ENCODE results near the gene HMX3. TPM values are rescaled to one million over a fixed set of nuclear protein-coding genes. Genes with fewer than 3 reads are reported as not detected.

Gene HMX3
- total RNA-seq, 2 donors from 2014 or later, result not detected

DNA sequence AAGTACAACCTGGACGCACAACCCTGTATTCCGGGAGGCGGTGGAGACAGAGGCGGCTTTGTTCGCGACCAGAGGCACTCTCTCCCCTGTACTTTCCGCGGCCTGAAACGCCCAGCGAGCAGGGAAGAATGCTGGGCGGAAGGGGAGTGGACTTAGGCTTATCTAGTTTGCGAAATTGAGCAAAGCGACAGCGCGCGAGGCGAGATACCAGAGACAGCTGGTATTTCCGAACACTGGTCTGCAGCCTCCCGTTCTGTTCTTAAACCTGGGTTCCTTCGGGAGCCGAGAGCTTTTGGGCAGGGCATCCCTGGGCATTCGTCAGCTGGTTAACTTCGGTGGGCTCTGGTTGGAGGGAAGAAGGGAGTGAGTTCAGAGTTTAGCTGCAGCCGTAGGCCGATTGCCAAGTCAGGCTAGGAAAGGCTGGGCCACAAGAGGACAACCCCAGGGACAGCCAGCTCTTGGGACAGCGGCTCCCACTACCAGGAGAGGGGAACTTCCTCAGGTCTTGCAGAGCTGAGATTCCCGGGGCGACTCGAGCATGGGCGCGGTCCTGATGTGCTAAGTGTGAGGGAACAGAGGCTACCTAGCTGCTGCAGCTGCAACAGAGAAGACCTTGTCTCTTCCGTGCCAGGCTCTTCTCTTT, 3.9 kb downstream of the HMX3 start:
- Mint-ChIP-seq H3K27me3 (ENCODE audit: insufficient read depth) (peaks cover 97% of the 10 kb centered on the region), H3K36me3 (ENCODE audit: low read depth) (no peaks in the 10 kb centered on the region), H3K27ac (no peak overlapping the region), H3K4me3 (peak overlapping the region; percentile 43), H3K9me3 (no peaks in the 10 kb centered on the region), H3K4me1 (peaks cover 16% of the 10 kb centered on the region)
- peak; percentile 82 for DNase-seq
- 0 to 1% methylated on average over 14 to 32 of the region's 32 CpGs for WGBS, 2 experiments (ENCODE audit: insufficient coverage in 1 of 2, insufficient read length in 1 of 2)
- no peak overlapping the region for H3K9ac ChIP-seq (ENCODE audit: extremely low read depth, low read length, poor library complexity, severe bottlenecking)
- no peaks in the 10 kb centered on the region for H3K36me3 ChIP-seq (ENCODE audit: control insufficient read depth, insufficient read depth, low read length)
- no peaks in the 10 kb centered on the region for H3K9me3 ChIP-seq (ENCODE audit: control insufficient read depth, low read length)
- peaks cover 100% of the 10 kb centered on the region for H3K27me3 ChIP-seq (ENCODE audit: control insufficient read depth, insufficient read depth, low read length, poor library complexity, severe bottlenecking)
- H3K4me3 ChIP-seq (ENCODE audit: low read length), result peak overlapping the region; percentile 41
- TF ChIP-seq, protein P1, sequence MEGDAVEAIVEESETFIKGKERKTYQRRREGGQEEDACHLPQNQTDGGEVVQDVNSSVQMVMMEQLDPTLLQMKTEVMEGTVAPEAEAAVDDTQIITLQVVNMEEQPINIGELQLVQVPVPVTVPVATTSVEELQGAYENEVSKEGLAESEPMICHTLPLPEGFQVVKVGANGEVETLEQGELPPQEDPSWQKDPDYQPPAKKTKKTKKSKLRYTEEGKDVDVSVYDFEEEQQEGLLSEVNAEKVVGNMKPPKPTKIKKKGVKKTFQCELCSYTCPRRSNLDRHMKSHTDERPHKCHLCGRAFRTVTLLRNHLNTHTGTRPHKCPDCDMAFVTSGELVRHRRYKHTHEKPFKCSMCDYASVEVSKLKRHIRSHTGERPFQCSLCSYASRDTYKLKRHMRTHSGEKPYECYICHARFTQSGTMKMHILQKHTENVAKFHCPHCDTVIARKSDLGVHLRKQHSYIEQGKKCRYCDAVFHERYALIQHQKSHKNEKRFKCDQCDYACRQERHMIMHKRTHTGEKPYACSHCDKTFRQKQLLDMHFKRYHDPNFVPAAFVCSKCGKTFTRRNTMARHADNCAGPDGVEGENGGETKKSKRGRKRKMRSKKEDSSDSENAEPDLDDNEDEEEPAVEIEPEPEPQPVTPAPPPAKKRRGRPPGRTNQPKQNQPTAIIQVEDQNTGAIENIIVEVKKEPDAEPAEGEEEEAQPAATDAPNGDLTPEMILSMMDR (conservative IDR thresholded peaks at IDR 0.05), result no peak
- H3K4me1 ChIP-seq (ENCODE audit: control insufficient read depth, insufficient read depth, low read length), result peaks cover 16% of the 10 kb centered on the region
- H3K27ac ChIP-seq (ENCODE audit: low read depth, low read length), result no peak overlapping the region

DNA sequence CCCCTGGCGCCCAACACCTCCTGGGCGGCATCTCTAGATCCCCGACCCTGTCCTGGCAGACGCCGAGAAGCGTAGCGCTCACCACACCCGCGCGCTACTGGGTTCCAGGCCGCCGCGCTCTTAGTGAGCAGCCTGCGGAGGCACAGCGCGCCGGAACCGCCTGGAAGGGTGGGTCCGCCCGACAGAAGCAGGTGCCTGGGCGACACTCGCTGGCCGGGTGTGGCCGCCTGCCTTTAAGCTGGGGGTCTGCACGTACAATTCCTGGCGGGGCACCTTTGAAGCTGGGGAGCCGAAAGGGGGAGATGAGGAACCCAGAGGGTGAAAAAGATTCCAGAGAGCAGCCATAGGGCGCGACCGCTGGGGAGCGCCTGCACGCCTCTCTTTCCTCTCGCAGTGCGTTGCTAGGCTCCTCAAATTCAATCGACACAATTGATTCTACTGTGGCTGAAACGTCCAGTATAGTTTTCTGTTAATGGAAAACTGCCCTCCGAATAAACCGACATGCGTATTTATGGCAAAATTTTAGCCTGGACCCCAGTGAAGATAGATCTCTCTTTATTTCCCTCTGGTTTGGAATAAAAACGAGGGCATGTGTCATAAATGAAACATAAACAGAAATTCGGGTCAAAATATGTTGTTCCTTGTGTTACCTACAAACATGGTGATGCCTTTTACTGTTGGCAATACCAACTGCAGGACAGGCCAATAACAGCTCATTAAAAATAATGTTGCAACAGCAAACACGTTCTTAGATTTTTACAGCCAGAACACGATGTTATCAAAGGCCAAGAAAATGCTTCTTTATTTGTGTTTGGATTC, 4.6 kb downstream of the HMX3 start:
- Mint-ChIP-seq H3K27me3 (ENCODE audit: insufficient read depth) (peaks cover 98% of the 10 kb centered on the region), H3K27ac (no peak overlapping the region)

DNA sequence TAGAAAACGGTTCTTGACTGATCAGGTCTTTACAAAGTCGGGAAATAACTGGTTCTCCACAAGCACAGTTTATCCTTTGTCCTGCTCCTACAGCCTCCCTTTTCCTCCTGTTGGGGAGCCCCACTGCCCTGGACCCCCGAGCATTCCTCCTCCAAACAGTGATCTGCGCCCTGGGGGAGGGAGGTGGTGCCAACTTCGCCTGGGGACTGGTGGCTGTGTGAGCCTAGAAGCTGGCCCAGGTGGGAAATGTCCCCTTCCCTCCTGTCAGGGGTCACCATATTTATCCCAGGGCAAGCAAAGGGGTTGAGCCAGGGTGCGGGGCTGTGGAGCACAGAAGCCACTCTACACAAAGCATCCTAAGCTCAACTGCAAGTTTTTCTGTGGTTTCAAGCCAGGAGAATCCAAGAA, 5.2 kb downstream of the HMX3 start:
- H3K9ac ChIP-seq (ENCODE audit: extremely low read depth, low read length, poor library complexity, severe bottlenecking), result no peak overlapping the region
- peaks cover 13% of the 10 kb centered on the region for H3K4me1 ChIP-seq (ENCODE audit: control insufficient read depth, insufficient read depth, low read length)
- no peaks in the 10 kb centered on the region for H3K9me3 Mint-ChIP-seq
- peaks cover 21% of the 10 kb centered on the region for H3K4me1 Mint-ChIP-seq
- H3K27ac ChIP-seq (ENCODE audit: low read depth, low read length), result no peak overlapping the region
- TF ChIP-seq, protein P1 (conservative IDR thresholded peaks at IDR 0.05), result no peak
- H3K9me3 ChIP-seq (ENCODE audit: control insufficient read depth, low read length), result no peaks in the 10 kb centered on the region
- no peak overlapping the region for H3K27ac Mint-ChIP-seq
- H3K4me3 Mint-ChIP-seq, result no peak overlapping the region
- H3K27me3 ChIP-seq (ENCODE audit: control insufficient read depth, insufficient read depth, low read length, poor library complexity, severe bottlenecking), result peaks cover 100% of the 10 kb centered on the region
- no peaks in the 10 kb centered on the region for H3K36me3 Mint-ChIP-seq (ENCODE audit: low read depth)
- DNase-seq, result no peak
- 10 to 22% methylated on average over 1 to 6 of the region's 6 CpGs for WGBS, 2 experiments (ENCODE audit: insufficient coverage in 1 of 2, insufficient read length in 1 of 2)
- H3K4me3 ChIP-seq (ENCODE audit: low read length), result no peak overlapping the region
- no peaks in the 10 kb centered on the region for H3K36me3 ChIP-seq (ENCODE audit: control insufficient read depth, insufficient read depth, low read length)
- peaks cover 99% of the 10 kb centered on the region for H3K27me3 Mint-ChIP-seq (ENCODE audit: insufficient read depth)

More for the DNA sequence above, 4.6 kb downstream of the HMX3 start:
- Histone ChIP-seq H3K36me3 (ENCODE audit: control insufficient read depth, insufficient read depth, low read length) (no peaks in the 10 kb centered on the region), H3K27me3 (ENCODE audit: control insufficient read depth, insufficient read depth, low read length, poor library complexity, severe bottlenecking) (peaks cover 100% of the 10 kb centered on the region), H3K4me1 (ENCODE audit: control insufficient read depth, insufficient read depth, low read length) (peaks cover 13% of the 10 kb centered on the region), H3K9ac (ENCODE audit: extremely low read depth, low read length, poor library complexity, severe bottlenecking) (no peak overlapping the region), H3K4me3 (ENCODE audit: low read length) (no peak overlapping the region), H3K9me3 (ENCODE audit: control insufficient read depth, low read length) (no peaks in the 10 kb centered on the region), H3K27ac (ENCODE audit: low read depth, low read length) (no peak overlapping the region)
- Mint-ChIP-seq H3K36me3 (ENCODE audit: low read depth) (no peaks in the 10 kb centered on the region), H3K4me1 (peaks cover 16% of the 10 kb centered on the region), H3K4me3 (peak overlapping the region; percentile 43), H3K9me3 (no peaks in the 10 kb centered on the region)
- TF ChIP-seq, protein P1 (conservative IDR thresholded peaks at IDR 0.05), result peak; percentile 41
- WGBS, 2 experiments (ENCODE audit: insufficient coverage in 1 of 2, insufficient read length in 1 of 2), result 2 to 5% methylated on average over 33 to 43 of the region's 43 CpGs
- no peak for DNase-seq

Measured in endodermal cell (in vitro differentiated cells).